HepG2 (cell line): ENCODE results near the gene TF. TPM values are rescaled to one million over a fixed set of nuclear protein-coding genes. Genes with fewer than 3 reads are reported as not detected.

Experiments used
- ATAC-seq: fragments of 200-7000 bp; cut with Tn5 transposase; 3 replicates; pipeline ENCODE4 v1.9.1; 2020; ENCODE audit warnings: mild to moderate bottlenecking, moderate library complexity
- BruUV-seq: library from RNA; stranded (reverse); fragments of 400-500 nt; replicated peaks from 2 replicates; lab custom pipeline; 2021; lab: Mats Ljungman, UMichigan
- CTCF ChIA-PET: fragments of 300-600 bp; formaldehyde crosslinking; extraction: SDS; loops from one replicate; lab custom pipeline; 2021; ENCODE audit warnings: low total read pairs, inconsistent platforms, low intra/inter-chr PET ratio; lab: Yijun Ruan, JAX
- POLR2A ChIA-PET: fragments of 350-600 bp; sonication (Branson Sonifier 250); formaldehyde crosslinking; loops from one replicate; lab custom pipeline; 2020; ENCODE audit warnings: antibody characterized with exemption, inconsistent platforms; lab: Yijun Ruan, JAX
- DNase-seq: peaks from one replicate; pipeline ENCODE4 v3.0.0-alpha.2; 2015; ENCODE audit warnings: low spot score
- FAIRE-seq: peaks from 3 replicates; lab custom pipeline; 2011; peaks lifted over from hg19 to GRCh38; lab: Jason Lieb, UNC
- H2AFZ ChIP-seq: one replicate; pipeline ENCODE4 v1.6.1; 2011; ENCODE audit warnings: low read length, inconsistent platforms
- H3K27ac ChIP-seq: fragments of 300-600 bp; 3 replicates; pipeline ENCODE4 v1.8.0; 2011; ENCODE audit warnings: mixed run types, mild to moderate bottlenecking, mixed read lengths, low read length, inconsistent platforms; ENCODE audit not compliant: insufficient read depth; ENCODE audit errors: extremely low read length
- H3K27me3 ChIP-seq, 2 experiments: fragments of 200-600 bp in 1 of 2; 2 replicates in 1 of 2; 3 replicates in 1 of 2; pipeline versions ENCODE4 v1.6.0 to v1.8.0; 2011; ENCODE audit warnings: low read length in 2 of 2, mild to moderate bottlenecking in 2 of 2, moderate library complexity in 2 of 2, inconsistent platforms in 1 of 2; ENCODE audit not compliant: insufficient read depth in 2 of 2, control insufficient read depth in 1 of 2
- H3K36me3 ChIP-seq, 2 experiments: fragments of 200-600 bp in 1 of 2; replicated peaks in 1 of 2; 2 replicates in 1 of 2; 3 replicates in 1 of 2; pipeline versions ENCODE4 v1.5.1 to v1.8.0; 2011; ENCODE audit warnings: low read length in 2 of 2, inconsistent platforms in 1 of 2; ENCODE audit not compliant: insufficient read depth in 2 of 2, control insufficient read depth in 1 of 2
- H3K4me1 ChIP-seq: 2 replicates; pipeline ENCODE4 v1.5.1; 2012; ENCODE audit warnings: low read length, inconsistent platforms; ENCODE audit not compliant: insufficient read depth
- H3K4me2 ChIP-seq: 2 replicates; pipeline ENCODE4 v1.6.0; 2011; ENCODE audit warnings: low read depth, low read length, inconsistent platforms
- H3K4me3 ChIP-seq, 3 experiments: fragments of 200-600 bp in 1 of 3; sonication (generic), shearing (Covaris generic) in 1 of 3; replicated peaks in 1 of 3; 2 replicates each; pipeline ENCODE4 v1.5.1; 2011 to 2016; ENCODE audit warnings: low read length in 3 of 3, inconsistent platforms in 2 of 3, low read depth in 2 of 3, mild to moderate bottlenecking in 2 of 3, control low read depth in 1 of 3, mixed read lengths in 1 of 3; ENCODE audit not compliant: insufficient read depth in 1 of 3
- H3K79me2 ChIP-seq: one replicate; pipeline ENCODE4 v1.6.1; 2011; ENCODE audit warnings: low read length, inconsistent platforms; ENCODE audit not compliant: insufficient read depth
- H3K9ac ChIP-seq: 2 replicates; pipeline ENCODE4 v1.6.0; 2011; ENCODE audit warnings: mild to moderate bottlenecking, low read depth, low read length, inconsistent platforms; ENCODE audit not compliant: insufficient read depth
- H3K9me3 ChIP-seq: 2 replicates; pipeline ENCODE4 v1.5.1; 2012; ENCODE audit warnings: mild to moderate bottlenecking, low read length
- H4K20me1 ChIP-seq: 2 replicates; pipeline ENCODE4 v1.6.0; 2011; ENCODE audit warnings: inconsistent platforms, mild to moderate bottlenecking, low read length, moderate library complexity; ENCODE audit not compliant: insufficient read depth
- ETV6 ChIP-seq: sonication (generic); formaldehyde crosslinking; conservative IDR thresholded peaks from 2 replicates; pipeline ENCODE4 v1.4.0; 2020; ENCODE audit warnings: missing genetic modification reagents
- NFKBIZ ChIP-seq: IDR thresholded peaks from 2 replicates; pipeline ENCODE4 v1.6.1; 2018; ENCODE audit warnings: missing genetic modification reagents, missing compliant biosample characterization
- ZFP37 ChIP-seq: sonication (generic); formaldehyde crosslinking; IDR thresholded peaks from 2 replicates; pipeline ENCODE4 v1.4.0; 2020; ENCODE audit warnings: missing genetic modification reagents, borderline replicate concordance
- ZNF432 ChIP-seq: sonication (generic); formaldehyde crosslinking; IDR thresholded peaks from 2 replicates; pipeline ENCODE4 v1.5.0; 2020; ENCODE audit warnings: missing genetic modification reagents, mild to moderate bottlenecking, borderline replicate concordance
- WGBS: methylation state at CpG from one replicate; pipeline ENCODE4 v1.1.6; 2017; ENCODE audit warnings: low lambda C conversion rate; 5-methylcytosine and 5-hydroxymethylcytosine counted together
- in situ Hi-C: cut with HindIII; loops from 2 replicates; pipeline ENCODE4 v1.10.0; 2017; ENCODE audit warnings: low pct_unique_long_range_greater_than_20kb; ENCODE audit not compliant: extremely low pct_ligation_motif_present
- intact Hi-C: fragments of 100-400 bp; cut with micrococcal nuclease; formaldehyde crosslinking; loops from one replicate; pipeline ENCODE4 v1.10.0; 2022; ENCODE audit not compliant: unreplicated experiment
- polyA plus RNA-seq, 8 experiments: library from polyadenylated mRNA; depleted of rRNA in 3 of 8; stranded (reverse) in 7 of 8; unstranded in 1 of 8; fragments of >200 nt; fragmentation: Illumina TruSeq in 4 of 8; extraction: Trizol in 4 of 8; gene quantifications; 2 replicates each; pipeline versions ENCODE4 v1.2.1 to v1.2.3, GENCODE V29; 2011 to 2016; ENCODE audit warnings: low read depth in 4 of 8, missing spikeins in 1 of 8, mixed read lengths in 1 of 8; ENCODE audit not compliant: insufficient read depth in 1 of 8
- total RNA-seq, 5 experiments: library from RNA; depleted of rRNA; stranded (reverse); fragments of >200 nt; fragmentation: Illumina TruSeq; extraction: Trizol; gene quantifications; 2 replicates each; pipeline ENCODE4 v1.2.3, GENCODE V29; 2016; ENCODE audit warnings: low read depth in 1 of 5
- TF ChIP-seq, protein P1 (sequence below): sonication (generic); formaldehyde crosslinking; IDR thresholded peaks from 2 replicates; pipeline ENCODE4 v1.4.0; 2020; ENCODE audit warnings: missing genetic modification reagents
- TF ChIP-seq, protein P2 (sequence below): sonication (generic); formaldehyde crosslinking; conservative IDR thresholded peaks from 2 replicates; pipeline ENCODE4 v1.4.0; 2020; ENCODE audit warnings: missing genetic modification reagents
- TF ChIP-seq, protein P3 (sequence below): IDR thresholded peaks from 2 replicates; pipeline ENCODE4 v1.6.1; 2016; ENCODE audit warnings: control low read depth
- TF ChIP-seq, protein P4 (sequence below): sonication (generic); formaldehyde crosslinking; IDR thresholded peaks from 2 replicates; pipeline ENCODE4 v1.9.0; 2021; ENCODE audit warnings: missing genetic modification reagents, mild to moderate bottlenecking, borderline replicate concordance
- TF ChIP-seq, protein P5 (sequence below): sonication (generic); formaldehyde crosslinking; IDR thresholded peaks from 2 replicates; pipeline ENCODE4 v1.5.0; 2020; ENCODE audit warnings: mild to moderate bottlenecking, missing genetic modification reagents

TF gene
- total and polyA plus RNA-seq, 2 of the 13 experiments (the other 11 are each of a cell fraction or from before 2014, with no cell fraction given), result 10,074 to 11,821 TPM

DNA sequence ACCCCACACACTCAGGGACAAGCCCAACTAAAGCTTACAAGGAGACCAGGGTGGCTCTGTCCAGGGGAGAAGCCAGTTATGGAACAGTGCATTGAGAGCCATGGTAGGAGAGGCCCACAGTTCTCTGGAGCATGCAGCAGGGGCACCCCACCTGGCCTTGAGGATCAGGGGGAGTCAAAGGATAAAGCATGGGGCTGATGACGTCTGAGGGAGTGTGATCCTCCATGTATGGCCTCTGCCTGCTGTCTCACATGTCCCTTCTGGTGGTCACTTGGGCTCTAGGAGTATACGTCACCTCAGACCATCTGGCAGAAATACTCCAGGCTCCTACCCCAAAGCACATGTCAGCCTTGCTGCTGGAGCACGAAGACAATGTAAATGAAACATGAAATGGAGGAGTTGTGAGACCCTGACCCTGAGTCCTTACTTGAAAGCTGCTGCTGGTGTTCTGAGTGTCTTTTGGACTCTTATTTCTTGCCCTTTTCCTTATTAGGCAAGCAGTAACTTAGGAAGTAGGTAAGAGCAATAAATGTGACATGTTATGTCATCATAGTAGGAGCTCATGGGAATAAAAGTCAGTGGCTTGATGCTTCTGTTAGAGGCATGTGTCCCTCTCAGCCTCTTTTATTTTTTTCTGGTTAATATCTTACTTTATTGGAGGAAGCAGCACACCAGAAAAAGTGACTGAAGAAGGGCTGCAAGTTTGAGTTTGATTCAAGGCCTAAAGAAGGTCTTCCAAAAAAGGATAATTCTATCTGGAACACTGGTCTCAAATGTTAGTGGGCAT is 74.9 kb downstream of the TF start:
- Histone ChIP-seq H2AFZ (no peak overlapping the region), H3K9me3 (no peaks in the 10 kb centered on the region), H3K4me3 (no peak overlapping the region), H3K27me3 (no peaks in the 10 kb centered on the region), H3K4me1 (0 out of 2 replicates have a peak, but pooled peaks cover 5% of the 10 kb centered on the region), H3K36me3 (peaks cover 18 to 48% of the 10 kb centered on the region in 2 experiments), H3K27ac (no peak overlapping the region), H3K9ac (no peak overlapping the region), H3K79me2 (no peaks in the 10 kb centered on the region), H3K4me2 (no peak overlapping the region), H4K20me1 (0 out of 2 replicates have a peak, but pooled peaks cover 2% of the 10 kb centered on the region)
- ATAC-seq (no peak), DNase-seq (no peak), FAIRE-seq (no peak)
- POLR2A ChIA-PET, result no interaction called here
- 100% methylated on average over 2 of the region's 3 CpGs for WGBS
- intact Hi-C loops (loop anchor here (5.0 kb wide), 1 partner anchor 159 kb away; the partner anchor contains the start of gene TOPBP1), in situ Hi-C loops (loop anchor here (5.0 kb wide), 1 partner anchor 159 kb away; the partner anchor contains the start of gene TOPBP1)
- TF ChIP-seq ETV6 (CRISPR knock-in tag) (no peak), ZNF432 (CRISPR knock-in tag) (no peak), NFKBIZ (no peak), ZFP37 (CRISPR knock-in tag) (no peak)
- TF ChIP-seq, protein P1, sequence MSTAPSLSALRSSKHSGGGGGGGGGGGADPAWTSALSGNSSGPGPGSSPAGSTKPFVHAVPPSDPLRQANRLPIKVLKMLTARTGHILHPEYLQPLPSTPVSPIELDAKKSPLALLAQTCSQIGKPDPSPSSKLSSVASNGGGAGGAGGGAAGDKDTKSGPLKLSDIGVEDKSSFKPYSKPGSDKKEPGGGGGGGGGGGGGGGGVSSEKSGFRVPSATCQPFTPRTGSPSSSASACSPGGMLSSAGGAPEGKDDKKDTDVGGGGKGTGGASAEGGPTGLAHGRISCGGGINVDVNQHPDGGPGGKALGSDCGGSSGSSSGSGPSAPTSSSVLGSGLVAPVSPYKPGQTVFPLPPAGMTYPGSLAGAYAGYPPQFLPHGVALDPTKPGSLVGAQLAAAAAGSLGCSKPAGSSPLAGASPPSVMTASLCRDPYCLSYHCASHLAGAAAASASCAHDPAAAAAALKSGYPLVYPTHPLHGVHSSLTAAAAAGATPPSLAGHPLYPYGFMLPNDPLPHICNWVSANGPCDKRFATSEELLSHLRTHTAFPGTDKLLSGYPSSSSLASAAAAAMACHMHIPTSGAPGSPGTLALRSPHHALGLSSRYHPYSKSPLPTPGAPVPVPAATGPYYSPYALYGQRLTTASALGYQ (CRISPR knock-in tag), result no peak
- TF ChIP-seq, protein P2, sequence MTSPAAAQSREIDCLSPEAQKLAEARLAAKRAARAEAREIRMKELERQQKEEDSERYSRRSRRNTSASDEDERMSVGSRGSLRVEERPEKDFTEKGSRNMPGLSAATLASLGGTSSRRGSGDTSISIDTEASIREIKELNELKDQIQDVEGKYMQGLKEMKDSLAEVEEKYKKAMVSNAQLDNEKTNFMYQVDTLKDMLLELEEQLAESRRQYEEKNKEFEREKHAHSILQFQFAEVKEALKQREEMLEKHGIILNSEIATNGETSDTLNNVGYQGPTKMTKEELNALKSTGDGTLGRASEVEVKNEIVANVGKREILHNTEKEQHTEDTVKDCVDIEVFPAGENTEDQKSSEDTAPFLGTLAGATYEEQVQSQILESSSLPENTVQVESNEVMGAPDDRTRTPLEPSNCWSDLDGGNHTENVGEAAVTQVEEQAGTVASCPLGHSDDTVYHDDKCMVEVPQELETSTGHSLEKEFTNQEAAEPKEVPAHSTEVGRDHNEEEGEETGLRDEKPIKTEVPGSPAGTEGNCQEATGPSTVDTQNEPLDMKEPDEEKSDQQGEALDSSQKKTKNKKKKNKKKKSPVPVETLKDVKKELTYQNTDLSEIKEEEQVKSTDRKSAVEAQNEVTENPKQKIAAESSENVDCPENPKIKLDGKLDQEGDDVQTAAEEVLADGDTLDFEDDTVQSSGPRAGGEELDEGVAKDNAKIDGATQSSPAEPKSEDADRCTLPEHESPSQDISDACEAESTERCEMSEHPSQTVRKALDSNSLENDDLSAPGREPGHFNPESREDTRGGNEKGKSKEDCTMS (CRISPR knock-in tag), result no peak
- TF ChIP-seq, protein P3, sequence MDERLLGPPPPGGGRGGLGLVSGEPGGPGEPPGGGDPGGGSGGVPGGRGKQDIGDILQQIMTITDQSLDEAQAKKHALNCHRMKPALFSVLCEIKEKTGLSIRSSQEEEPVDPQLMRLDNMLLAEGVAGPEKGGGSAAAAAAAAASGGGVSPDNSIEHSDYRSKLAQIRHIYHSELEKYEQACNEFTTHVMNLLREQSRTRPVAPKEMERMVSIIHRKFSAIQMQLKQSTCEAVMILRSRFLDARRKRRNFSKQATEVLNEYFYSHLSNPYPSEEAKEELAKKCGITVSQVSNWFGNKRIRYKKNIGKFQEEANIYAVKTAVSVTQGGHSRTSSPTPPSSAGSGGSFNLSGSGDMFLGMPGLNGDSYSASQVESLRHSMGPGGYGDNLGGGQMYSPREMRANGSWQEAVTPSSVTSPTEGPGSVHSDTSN (CRISPR knock-in tag), result no peak
- TF ChIP-seq, protein P4, sequence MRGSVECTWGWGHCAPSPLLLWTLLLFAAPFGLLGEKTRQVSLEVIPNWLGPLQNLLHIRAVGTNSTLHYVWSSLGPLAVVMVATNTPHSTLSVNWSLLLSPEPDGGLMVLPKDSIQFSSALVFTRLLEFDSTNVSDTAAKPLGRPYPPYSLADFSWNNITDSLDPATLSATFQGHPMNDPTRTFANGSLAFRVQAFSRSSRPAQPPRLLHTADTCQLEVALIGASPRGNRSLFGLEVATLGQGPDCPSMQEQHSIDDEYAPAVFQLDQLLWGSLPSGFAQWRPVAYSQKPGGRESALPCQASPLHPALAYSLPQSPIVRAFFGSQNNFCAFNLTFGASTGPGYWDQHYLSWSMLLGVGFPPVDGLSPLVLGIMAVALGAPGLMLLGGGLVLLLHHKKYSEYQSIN, result no peak
- TF ChIP-seq, protein P5, sequence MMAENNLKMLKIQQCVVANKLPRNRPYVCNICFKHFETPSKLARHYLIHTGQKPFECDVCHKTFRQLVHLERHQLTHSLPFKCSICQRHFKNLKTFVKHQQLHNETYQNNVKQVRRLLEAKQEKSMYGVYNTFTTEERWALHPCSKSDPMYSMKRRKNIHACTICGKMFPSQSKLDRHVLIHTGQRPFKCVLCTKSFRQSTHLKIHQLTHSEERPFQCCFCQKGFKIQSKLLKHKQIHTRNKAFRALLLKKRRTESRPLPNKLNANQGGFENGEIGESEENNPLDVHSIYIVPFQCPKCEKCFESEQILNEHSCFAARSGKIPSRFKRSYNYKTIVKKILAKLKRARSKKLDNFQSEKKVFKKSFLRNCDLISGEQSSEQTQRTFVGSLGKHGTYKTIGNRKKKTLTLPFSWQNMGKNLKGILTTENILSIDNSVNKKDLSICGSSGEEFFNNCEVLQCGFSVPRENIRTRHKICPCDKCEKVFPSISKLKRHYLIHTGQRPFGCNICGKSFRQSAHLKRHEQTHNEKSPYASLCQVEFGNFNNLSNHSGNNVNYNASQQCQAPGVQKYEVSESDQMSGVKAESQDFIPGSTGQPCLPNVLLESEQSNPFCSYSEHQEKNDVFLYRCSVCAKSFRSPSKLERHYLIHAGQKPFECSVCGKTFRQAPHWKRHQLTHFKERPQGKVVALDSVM, result no peak
- no TSS peak for BruUV-seq
- CTCF ChIA-PET, result interaction anchor here (2.6 kb wide), 1 partner anchor 158 kb away, joined by 10 read pairs; the partner anchor contains the start of gene TOPBP1
